Esophagus squamous epithelium (tissue), 5 donors: ENCODE data around the gene TSPO. TPM values are rescaled to one million over a fixed set of nuclear protein-coding genes. Genes with fewer than 3 reads are reported as not detected.

Experiments used
- DNase-seq: peaks from one replicate; lab custom pipeline; 2025; lab: John Stamatoyannopoulos, UW
- H3K27ac ChIP-seq, 4 donors: fragments of 200-600 bp; sonication (generic); one replicate each; pipeline ENCODE4 v1.5.1; 2016 to 2019; ENCODE audit warnings: mild to moderate bottlenecking in 1 of 4
- H3K27me3 ChIP-seq, 4 donors: fragments of 200-600 bp; sonication (generic); 1 replicate in 3 of 4; 2 replicates in 1 of 4; pipeline versions ENCODE4 v1.5.1 to v1.6.0; 2017 to 2021; ENCODE audit warnings: antibody characterized with exemption in 1 of 4
- H3K36me3 ChIP-seq, 3 donors: fragments of 200-600 bp; sonication (generic); one replicate each; pipeline ENCODE4 v1.5.1; 2016 to 2019
- H3K4me1 ChIP-seq, 3 donors: fragments of 200-600 bp; sonication (generic); one replicate each; pipeline ENCODE4 v1.5.1; 2017 to 2019
- H3K4me3 ChIP-seq, 4 donors: fragments of 200-600 bp; sonication (generic); 1 replicate in 3 of 4; 2 replicates in 1 of 4; pipeline ENCODE4 v1.5.1; 2016 to 2019; ENCODE audit warnings: mild to moderate bottlenecking in 2 of 4, moderate library complexity in 1 of 4
- H3K9me3 ChIP-seq, 3 donors: fragments of 200-600 bp; sonication (generic); one replicate each; pipeline ENCODE4 v1.5.1; 2016 to 2019
- POLR2A ChIP-seq, 4 donors: fragments of 450-650 bp; IDR thresholded peaks; one replicate each; pipeline ENCODE4 v1.6.1; 2017; ENCODE audit warnings: antibody characterized with exemption in 4 of 4, mild to moderate bottlenecking in 4 of 4, moderate library complexity in 3 of 4
- WGBS, 2 donors: methylation state at CpG; one replicate each; pipeline ENCODE4 v1.1.5; 2018; 5-methylcytosine and 5-hydroxymethylcytosine counted together
- intact Hi-C: fragments of 100-400 bp; cut with DNase I; formaldehyde crosslinking; loops from one replicate; pipeline ENCODE4 v1.15.0; 2022
- total RNA-seq, 4 donors: library from RNA; depleted of rRNA; stranded (reverse); fragments of >200 nt; gene quantifications; one replicate each; pipeline ENCODE4 v1.1.0, GENCODE V29; 2016
- TF ChIP-seq, protein P1 (sequence below), 6 experiments: fragments of 450-650 bp in 4 of 6; fragments of 200-600 bp in 2 of 6; sonication (generic) in 2 of 6; IDR thresholded peaks; one replicate each; pipeline ENCODE4 v1.5.1; 2016 to 2019; ENCODE audit warnings: antibody characterized with exemption in 6 of 6, mild to moderate bottlenecking in 4 of 6, moderate library complexity in 4 of 6
- donor health status: DM: yes; HTN: yes; CAD: no.

TSPO gene
- total RNA-seq, 4 donors from 2014 or later: 737 to 1,827 (median 875) TPM

DNA sequence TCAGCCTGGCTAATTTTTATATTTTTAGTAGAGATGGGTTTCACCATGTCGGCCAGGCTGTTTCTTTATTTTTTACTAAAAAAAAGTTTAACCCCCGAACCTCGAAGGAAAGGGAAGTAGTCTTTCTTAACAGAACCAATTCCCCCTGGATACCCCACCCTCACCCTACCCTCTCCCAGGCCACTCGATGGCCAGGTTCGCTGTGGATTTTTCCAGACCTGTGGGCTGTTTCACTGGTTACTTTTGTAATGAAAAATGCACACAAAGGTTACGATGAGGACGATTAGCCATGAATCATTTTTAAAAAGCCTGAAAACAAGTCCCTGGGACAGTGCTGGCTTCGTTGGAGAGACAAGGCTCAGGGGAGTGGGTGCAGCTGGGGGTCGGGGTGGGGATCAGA, 2.5 kb downstream of the TSPO start:
- intact Hi-C loops: no loop called here
- peak overlapping the region in 3 of 4 donors; percentile 17 to 33 (median 23) for H3K4me3 ChIP-seq
- WGBS, 2 donors: 38 to 49% methylated on average over 9 of the region's 9 CpGs
- TF ChIP-seq, protein P1, sequence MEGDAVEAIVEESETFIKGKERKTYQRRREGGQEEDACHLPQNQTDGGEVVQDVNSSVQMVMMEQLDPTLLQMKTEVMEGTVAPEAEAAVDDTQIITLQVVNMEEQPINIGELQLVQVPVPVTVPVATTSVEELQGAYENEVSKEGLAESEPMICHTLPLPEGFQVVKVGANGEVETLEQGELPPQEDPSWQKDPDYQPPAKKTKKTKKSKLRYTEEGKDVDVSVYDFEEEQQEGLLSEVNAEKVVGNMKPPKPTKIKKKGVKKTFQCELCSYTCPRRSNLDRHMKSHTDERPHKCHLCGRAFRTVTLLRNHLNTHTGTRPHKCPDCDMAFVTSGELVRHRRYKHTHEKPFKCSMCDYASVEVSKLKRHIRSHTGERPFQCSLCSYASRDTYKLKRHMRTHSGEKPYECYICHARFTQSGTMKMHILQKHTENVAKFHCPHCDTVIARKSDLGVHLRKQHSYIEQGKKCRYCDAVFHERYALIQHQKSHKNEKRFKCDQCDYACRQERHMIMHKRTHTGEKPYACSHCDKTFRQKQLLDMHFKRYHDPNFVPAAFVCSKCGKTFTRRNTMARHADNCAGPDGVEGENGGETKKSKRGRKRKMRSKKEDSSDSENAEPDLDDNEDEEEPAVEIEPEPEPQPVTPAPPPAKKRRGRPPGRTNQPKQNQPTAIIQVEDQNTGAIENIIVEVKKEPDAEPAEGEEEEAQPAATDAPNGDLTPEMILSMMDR (IDR thresholded peaks at IDR 0.05): no peak
- peaks cover 0 to 21% (median 0%) of the 10 kb centered on the region in 3 donors for H3K36me3 ChIP-seq
- no peak for DNase-seq
- peaks cover 37 to 92% (median 63%) of the 10 kb centered on the region in 3 donors for H3K4me1 ChIP-seq
- H3K9me3 ChIP-seq: no peaks in the 10 kb centered on the region
- H3K27me3 ChIP-seq: no peaks in the 10 kb centered on the region
- peak overlapping the region in 3 of 4 donors; percentile 22 to 72 (median 63) for H3K27ac ChIP-seq

DNA sequence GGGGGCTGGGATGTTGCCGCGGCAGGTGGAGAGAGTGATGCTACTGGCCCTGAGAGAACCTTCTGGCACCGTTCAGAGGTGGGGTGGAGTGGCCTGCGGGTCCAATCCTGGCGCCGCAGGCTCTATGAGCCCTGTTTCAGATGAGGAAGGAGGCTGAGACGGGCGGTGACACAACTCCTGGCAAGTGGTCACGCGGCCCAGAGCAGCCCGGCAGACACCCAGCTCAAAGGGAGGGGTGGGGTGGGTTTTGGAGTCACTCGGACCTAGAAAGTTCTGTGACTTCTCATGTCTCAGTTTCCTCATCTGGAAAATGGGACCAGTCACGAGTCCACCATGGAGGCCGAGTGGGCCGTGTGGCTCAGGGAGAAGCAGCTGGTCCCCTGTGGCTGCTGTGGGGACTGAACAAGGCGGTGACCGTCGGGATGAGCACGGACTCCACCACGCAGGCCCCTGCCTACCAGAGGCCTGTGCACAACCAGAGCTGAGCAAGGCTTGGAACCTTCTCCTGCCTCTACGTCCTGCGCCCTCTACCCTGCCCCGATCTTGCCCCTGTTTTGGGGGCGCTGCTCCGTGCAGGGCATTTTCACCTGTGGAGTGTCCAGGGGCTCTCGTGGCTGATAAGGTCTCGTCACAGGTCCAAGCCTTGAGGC, 3.7 kb downstream of the TSPO start:
- WGBS, 2 donors: 70 to 79% methylated on average over 4 to 10 of the region's 27 CpGs
- no peak for DNase-seq
- intact Hi-C loops: no loop called here
- H3K4me1 ChIP-seq: peaks cover 47 to 96% (median 67%) of the 10 kb centered on the region in 3 donors
- H3K9me3 ChIP-seq: no peaks in the 10 kb centered on the region
- TF ChIP-seq, protein P1 (IDR thresholded peaks at IDR 0.05): no peak
- no peak for TF ChIP-seq POLR2A (IDR thresholded peaks at IDR 0.05)
- H3K27me3 ChIP-seq: no peaks in the 10 kb centered on the region
- H3K4me3 ChIP-seq: no peak overlapping the region
- H3K27ac ChIP-seq: peak overlapping the region in 2 of 4 donors; percentile 63 to 72
- peaks cover 0 to 33% (median 7%) of the 10 kb centered on the region in 3 donors for H3K36me3 ChIP-seq

DNA sequence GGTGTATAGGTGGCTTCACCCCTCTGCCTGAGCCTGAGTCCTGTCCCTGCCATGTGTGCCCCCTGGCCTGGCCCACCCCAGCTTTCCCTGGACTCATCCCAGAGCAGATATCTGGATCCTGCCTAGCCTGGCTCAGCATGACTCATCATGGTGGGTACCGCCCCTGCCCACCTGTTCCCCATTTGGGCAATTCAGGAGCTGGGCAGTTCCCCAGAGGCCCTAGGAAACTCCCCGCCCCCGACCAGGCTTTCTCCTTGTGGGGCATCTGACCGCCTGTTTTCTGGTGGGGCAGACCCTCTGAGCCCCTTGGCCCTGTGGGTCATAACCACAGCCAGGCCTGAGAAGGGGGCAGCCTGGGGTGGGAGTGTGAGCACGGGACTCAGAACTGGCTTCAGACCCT, 4.4 kb downstream of the TSPO start:
- Histone ChIP-seq H3K4me1 (peaks cover 44 to 96% (median 65%) of the 10 kb centered on the region in 3 donors), H3K27me3 (no peaks in the 10 kb centered on the region), H3K27ac (peak overlapping the region in 2 of 4 donors; percentile 63 to 72), H3K4me3 (no peak overlapping the region), H3K9me3 (no peaks in the 10 kb centered on the region), H3K36me3 (peaks cover 0 to 40% (median 9%) of the 10 kb centered on the region in 3 donors)
- TF ChIP-seq, protein P1 (IDR thresholded peaks at IDR 0.05): no peak
- no peak for TF ChIP-seq POLR2A (IDR thresholded peaks at IDR 0.05)
- WGBS, 2 donors: no CpG with 5 or more reads among the region's 5 CpGs
- intact Hi-C loops: no loop called here
- no peak for DNase-seq

DNA sequence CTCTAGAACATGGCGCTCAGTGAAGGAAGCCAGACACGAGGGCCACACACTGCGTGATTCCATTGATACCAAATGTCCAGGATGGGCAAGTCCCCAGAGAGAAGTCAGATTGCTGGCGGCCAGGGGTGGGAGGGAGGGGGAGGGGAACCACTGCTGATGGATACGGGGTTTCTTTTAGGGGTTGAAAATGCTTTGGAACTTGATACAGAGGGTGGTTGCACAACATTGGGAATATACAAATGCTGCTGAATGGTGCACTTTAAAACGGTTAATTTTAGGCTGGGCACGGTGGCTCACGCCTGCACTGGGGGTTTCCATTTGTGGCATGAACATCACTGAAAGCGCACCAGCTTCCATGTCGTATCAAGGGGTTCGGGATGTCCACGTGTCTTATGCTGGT, 5.1 kb downstream of the TSPO start:
- no peaks in the 10 kb centered on the region for H3K27me3 ChIP-seq
- peaks cover 1 to 47% (median 16%) of the 10 kb centered on the region in 3 donors for H3K36me3 ChIP-seq
- H3K9me3 ChIP-seq: no peaks in the 10 kb centered on the region
- no peak for DNase-seq
- peaks cover 42 to 98% (median 60%) of the 10 kb centered on the region in 3 donors for H3K4me1 ChIP-seq
- WGBS, 2 donors: 49 to 83% methylated on average over 3 to 5 of the region's 12 CpGs
- H3K27ac ChIP-seq: peak overlapping the region in 2 of 4 donors; percentile 63 to 72
- TF ChIP-seq POLR2A (IDR thresholded peaks at IDR 0.05): no peak
- TF ChIP-seq, protein P1 (IDR thresholded peaks at IDR 0.05): no peak
- H3K4me3 ChIP-seq: no peak overlapping the region
- intact Hi-C loops: no loop called here

DNA sequence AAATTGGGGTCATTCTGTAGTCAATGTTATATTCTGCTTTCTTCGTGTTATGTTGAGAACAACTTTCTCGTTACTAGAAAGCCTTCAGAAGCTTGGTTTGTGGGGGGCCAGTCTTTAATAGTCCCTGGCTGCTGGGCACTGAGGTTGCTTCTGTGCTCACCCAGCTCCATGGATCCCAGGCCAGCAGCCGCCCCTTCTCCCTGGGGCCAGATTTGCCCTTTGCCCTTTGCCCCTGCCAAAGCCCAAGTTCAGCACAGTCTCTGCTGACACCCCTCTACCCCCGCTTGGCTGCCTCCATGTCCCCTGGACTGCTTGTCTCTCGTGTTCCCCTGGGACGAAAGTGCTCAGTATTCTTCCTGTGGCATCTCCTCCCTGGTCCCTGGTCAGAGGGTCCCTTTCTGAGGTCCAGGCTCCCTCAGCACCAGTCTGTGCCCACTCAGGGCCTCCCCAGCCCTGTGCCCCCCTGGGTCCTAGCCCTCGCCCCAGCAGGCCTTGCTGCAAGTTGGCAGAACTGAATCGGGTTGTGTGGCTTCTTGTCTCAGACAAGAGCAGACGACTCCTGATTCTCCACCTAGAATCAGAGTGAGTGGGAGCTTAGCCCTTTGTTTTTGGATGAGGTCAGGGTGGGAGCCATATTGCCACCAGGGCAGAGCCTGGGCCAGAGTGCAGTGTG, 6.7 kb downstream of the TSPO start:
- no peak for DNase-seq
- H3K36me3 ChIP-seq: peaks cover 5 to 62% (median 29%) of the 10 kb centered on the region in 3 donors
- 60 to 68% methylated on average over 5 to 6 of the region's 9 CpGs for WGBS, 2 donors

More for the DNA sequence above, 6.7 kb downstream of the TSPO start:
- peak overlapping the region in 3 of 4 donors; percentile 26 to 77 (median 67) for H3K27ac ChIP-seq
- H3K4me3 ChIP-seq: no peak overlapping the region
- intact Hi-C loops: no loop called here
- no peaks in the 10 kb centered on the region for H3K9me3 ChIP-seq
- H3K4me1 ChIP-seq: peaks cover 43 to 96% (median 57%) of the 10 kb centered on the region in 3 donors
- TF ChIP-seq POLR2A (IDR thresholded peaks at IDR 0.05): no peak
- TF ChIP-seq, protein P1 (IDR thresholded peaks at IDR 0.05): no peak
- H3K27me3 ChIP-seq: no peaks in the 10 kb centered on the region
